Measurements from ENCODE around the gene NMU. TPM values are rescaled to one million over a fixed set of nuclear protein-coding genes. Genes with fewer than 3 reads are reported as not detected.

Gene NMU
- total and polyA plus RNA-seq, 9 of the 15 experiments (the other 6 are each of a cell fraction or from before 2014, with no cell fraction given): 73.8 to 846 (median 599) TPM

GRCh38 chr4:55637272-55637820, 1.2 kb upstream of the NMU start (continued):
- peak; percentile 74 for TF ChIP-seq EGR1 (conservative IDR thresholded peaks at IDR 0.05)
- no peak for TF ChIP-seq ZNF583 (CRISPR knock-in tag; IDR thresholded peaks at IDR 0.05)
- TF ChIP-seq CBX2 (IDR thresholded peaks at IDR 0.05; ENCODE audit: insufficient read depth, low read length, poor library complexity, severe bottlenecking): no peak
- 0 out of 2 replicates have a peak, but pooled peaks have one; percentile 41 for TF ChIP-seq ZNF592 (IDR thresholded peaks at IDR 0.05)
- TF ChIP-seq ZBTB11 (CRISPR knock-in tag; IDR thresholded peaks at IDR 0.05): no peak
- TF ChIP-seq TEAD1 (CRISPR knock-in tag; IDR thresholded peaks at IDR 0.05): no peak
- TF ChIP-seq ZNF324 (CRISPR knock-in tag; IDR thresholded peaks at IDR 0.05): 0 out of 2 replicates have a peak, but pooled peaks have one; percentile 25
- peak in 1 of 2 experiments; percentile 32; a peak in 1 of 4 replicates for TF ChIP-seq ZNF639 (CRISPR knock-in tag; conservative IDR thresholded peaks at IDR 0.05 in 1 of 2, IDR thresholded peaks at IDR 0.05 in 1 of 2)
- TF ChIP-seq DDX20 (tag; IDR thresholded peaks at IDR 0.05; ENCODE audit: low read depth): no peak
- TF ChIP-seq COPS2 (conservative IDR thresholded peaks at IDR 0.05): no peak
- TF ChIP-seq HNRNPK (IDR thresholded peaks at IDR 0.05; ENCODE audit: low read depth, low read length, poor library complexity, severe bottlenecking): no peak
- peak; percentile 37; the same call in 1 of the 2 replicates for TF ChIP-seq SMARCA4 (IDR thresholded peaks at IDR 0.05)
- TF ChIP-seq FOXP1 (CRISPR knock-in tag; IDR thresholded peaks at IDR 0.05): no peak
- TF ChIP-seq ETV1 (tag; conservative IDR thresholded peaks at IDR 0.05; ENCODE audit: low read depth): peak; percentile 16; the same call in 1 of the 2 replicates
- peak; percentile 42; the same call in 1 of the 2 replicates for TF ChIP-seq POLR2H (tag; IDR thresholded peaks at IDR 0.05; ENCODE audit: low read depth)
- TF ChIP-seq YY1 (IDR thresholded peaks at IDR 0.05; ENCODE audit: borderline replicate concordance in 1 of 3, control insufficient read depth in 1 of 3, extremely low read depth in 1 of 3, insufficient read depth in 3 of 3, insufficient read length in 1 of 3, insufficient replicate concordance in 2 of 3, low read depth in 1 of 3, low read length in 2 of 3): peak in 1 of 3 experiments; percentile 40

Data from K562 (cell line).